Measurements from ENCODE around the gene PIBF1. TPM values are rescaled to one million over a fixed set of nuclear protein-coding genes. Genes with fewer than 3 reads are reported as not detected.

The PIBF1 gene, protein sequence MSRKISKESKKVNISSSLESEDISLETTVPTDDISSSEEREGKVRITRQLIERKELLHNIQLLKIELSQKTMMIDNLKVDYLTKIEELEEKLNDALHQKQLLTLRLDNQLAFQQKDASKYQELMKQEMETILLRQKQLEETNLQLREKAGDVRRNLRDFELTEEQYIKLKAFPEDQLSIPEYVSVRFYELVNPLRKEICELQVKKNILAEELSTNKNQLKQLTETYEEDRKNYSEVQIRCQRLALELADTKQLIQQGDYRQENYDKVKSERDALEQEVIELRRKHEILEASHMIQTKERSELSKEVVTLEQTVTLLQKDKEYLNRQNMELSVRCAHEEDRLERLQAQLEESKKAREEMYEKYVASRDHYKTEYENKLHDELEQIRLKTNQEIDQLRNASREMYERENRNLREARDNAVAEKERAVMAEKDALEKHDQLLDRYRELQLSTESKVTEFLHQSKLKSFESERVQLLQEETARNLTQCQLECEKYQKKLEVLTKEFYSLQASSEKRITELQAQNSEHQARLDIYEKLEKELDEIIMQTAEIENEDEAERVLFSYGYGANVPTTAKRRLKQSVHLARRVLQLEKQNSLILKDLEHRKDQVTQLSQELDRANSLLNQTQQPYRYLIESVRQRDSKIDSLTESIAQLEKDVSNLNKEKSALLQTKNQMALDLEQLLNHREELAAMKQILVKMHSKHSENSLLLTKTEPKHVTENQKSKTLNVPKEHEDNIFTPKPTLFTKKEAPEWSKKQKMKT
- total RNA-seq: 10 to 100 TPM; 25.7 to 25.9 TPM

DNA sequence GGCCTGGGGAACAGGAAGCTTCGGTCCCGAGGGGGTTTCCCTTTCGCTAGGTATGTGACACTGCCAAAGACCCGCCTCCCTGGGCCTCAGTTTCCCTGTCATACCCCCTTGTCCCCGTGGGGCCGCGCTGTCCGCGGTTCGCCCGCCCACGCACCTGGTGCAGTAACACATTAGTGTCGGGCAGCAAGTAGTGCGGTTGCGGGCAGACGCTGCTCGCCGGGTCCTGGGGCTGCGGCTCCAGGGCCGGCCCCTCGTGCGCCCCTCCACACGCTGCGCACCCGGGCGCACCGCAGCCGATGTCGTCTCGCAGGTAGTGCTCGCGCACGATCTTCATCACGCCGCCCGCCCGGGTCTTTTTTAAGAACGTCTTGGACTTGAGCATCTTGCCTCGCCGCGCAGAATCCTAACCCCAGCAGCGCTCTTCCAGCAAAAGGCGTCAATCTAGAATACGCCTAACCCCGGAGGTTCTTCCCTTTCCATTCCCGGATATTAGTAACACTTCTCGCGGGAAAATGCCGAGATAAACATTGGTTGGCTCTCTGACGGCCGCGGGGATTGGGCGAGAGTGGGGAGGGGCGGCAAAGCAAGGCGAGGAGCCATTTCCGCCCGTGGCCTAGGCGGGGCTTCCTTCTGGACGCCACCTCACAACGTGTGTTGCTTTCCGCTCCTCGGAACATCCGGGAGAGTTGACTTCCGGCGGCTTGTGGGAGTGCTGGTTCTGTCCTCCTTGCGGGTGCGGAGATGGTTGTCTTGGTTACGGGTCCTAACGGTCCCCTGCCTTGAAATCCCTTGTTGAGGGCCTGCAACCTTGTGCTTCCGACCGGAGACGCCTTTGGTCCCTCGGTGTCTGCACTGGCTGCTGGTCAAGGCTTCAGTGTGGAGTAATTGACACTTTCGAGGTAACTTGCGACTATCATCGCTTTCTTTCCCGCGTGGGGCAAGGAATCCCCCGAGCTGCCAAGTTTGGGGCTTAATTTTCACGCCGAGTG is at the start of gene PIBF1, which contains the start of gene DIS3:
PIBF1 (plus strand) TSS at position 683 of the 989 bp plus-strand sequence. CDS start 1,337 bp downstream, outside the sequence.
DIS3 (minus strand) TSS at position 450 of the 989 bp plus-strand sequence; CDS start at position 382, 68 bp downstream.
- peaks cover 52% of the 10 kb centered on the region for H3K36me3 Mint-ChIP-seq (ENCODE audit: low read depth)
- ATAC-seq: peak; percentile 98
- peaks cover 55% of the 10 kb centered on the region for H3K4me1 Mint-ChIP-seq
- DNase-seq: peak; percentile 98
- intact Hi-C loops (cut with DNase I, micrococcal nuclease): loop anchor here (1.0 to 10.0 kb wide), 4 partner anchors 54 to 1353 kb away; partner anchors contain the start of genes BORA (in 2 of the 2), KLF5 (in 2 of the 2), MZT1 (in 2 of the 2) and KLF12 (in 1 of the 2)
- H3K27me3 Mint-ChIP-seq: no peaks in the 10 kb centered on the region
- H3K27ac Mint-ChIP-seq: peak within 1 kb of the TSS; percentile 97
- no peaks in the 10 kb centered on the region for H3K9me3 Mint-ChIP-seq (ENCODE audit: low read depth)
- CTCF ChIA-PET: interaction anchor here (0.6 to 1.4 kb wide), 6 partner anchors 10 to 1170 kb away, joined by 3 to 5 read pairs (median 4); no protein-coding TSS in a partner anchor
- H3K4me3 Mint-ChIP-seq: peak within 1 kb of the TSS; percentile 94
- POLR2A ChIA-PET: no interaction called here

GRCh38 chr13:72737033-72737432 is 44.9 kb upstream of the PIBF1 start:
- ATAC-seq: no peak
- Mint-ChIP-seq H3K36me3 (ENCODE audit: low read depth) (peaks cover 46% of the 10 kb centered on the region), H3K4me1 (peaks cover 10% of the 10 kb centered on the region), H3K9me3 (ENCODE audit: low read depth) (no peaks in the 10 kb centered on the region), H3K27me3 (no peaks in the 10 kb centered on the region), H3K4me3 (no peak overlapping the region), H3K27ac (no peak overlapping the region)
- CTCF ChIA-PET: no interaction called here
- DNase-seq: no peak
- intact Hi-C loops (cut with DNase I, micrococcal nuclease): no loop called here
- POLR2A ChIA-PET: interaction anchor here (0.6 kb wide), 1 partner anchor 1321 kb away, joined by 5 read pairs; no protein-coding TSS in a partner anchor

- DNase-seq (no peak), ATAC-seq (no peak)
- H3K27ac Mint-ChIP-seq: no peak overlapping the region
- POLR2A ChIA-PET: no interaction called here
- CTCF ChIA-PET: interaction anchor here (1.3 kb wide), 1 partner anchor 27 kb away, joined by 3 read pairs; no protein-coding TSS in a partner anchor
- no peak overlapping the region for H3K4me3 Mint-ChIP-seq
- no peaks in the 10 kb centered on the region for H3K9me3 Mint-ChIP-seq (ENCODE audit: low read depth)
- H3K4me1 Mint-ChIP-seq: peaks cover 10% of the 10 kb centered on the region
- no peaks in the 10 kb centered on the region for H3K27me3 Mint-ChIP-seq
- intact Hi-C loops (cut with DNase I, micrococcal nuclease): no loop called here
- H3K36me3 Mint-ChIP-seq (ENCODE audit: low read depth): peaks cover 42% of the 10 kb centered on the region
Observed at GRCh38 chr13:72740015-72740414, 41.9 kb upstream of the PIBF1 start.

GRCh38 chr13:72745260-72745659 is 36.7 kb upstream of the PIBF1 start:
- H3K27me3 Mint-ChIP-seq: no peaks in the 10 kb centered on the region
- CTCF ChIA-PET: interaction anchor here (0.7 to 1.6 kb wide), 2 partner anchors 10 to 15 kb away, joined by 3 to 4 read pairs; no protein-coding TSS in a partner anchor
- intact Hi-C loops (cut with DNase I, micrococcal nuclease): no loop called here
- H3K27ac Mint-ChIP-seq: no peak overlapping the region
- no peaks in the 10 kb centered on the region for H3K9me3 Mint-ChIP-seq (ENCODE audit: low read depth)
- H3K36me3 Mint-ChIP-seq (ENCODE audit: low read depth): peaks cover 45% of the 10 kb centered on the region
- POLR2A ChIA-PET: no interaction called here
- DNase-seq (no peak), ATAC-seq (peak; percentile 73)
- peaks cover 29% of the 10 kb centered on the region for H3K4me1 Mint-ChIP-seq
- H3K4me3 Mint-ChIP-seq: no peak overlapping the region

DNA sequence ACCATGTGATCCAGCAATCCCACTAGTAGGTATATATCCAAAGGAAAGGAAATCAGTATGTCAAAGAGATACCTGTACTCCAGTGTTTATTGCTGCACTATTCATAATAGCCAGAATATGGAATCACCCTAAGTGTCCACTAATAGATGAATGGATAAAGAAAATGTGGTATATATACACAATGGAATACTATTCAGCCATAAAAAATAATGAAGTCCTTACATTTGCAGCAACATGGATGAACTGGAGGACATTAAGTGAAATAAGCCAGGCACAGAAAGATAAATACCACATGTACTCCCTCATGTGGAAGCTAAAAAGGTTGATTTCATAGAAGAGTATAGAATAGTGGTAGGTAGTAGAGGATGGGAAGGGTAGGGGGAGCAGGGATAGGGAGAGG is 30.7 kb upstream of the PIBF1 start:
- no peaks in the 10 kb centered on the region for H3K27me3 Mint-ChIP-seq
- peaks cover 63% of the 10 kb centered on the region for H3K36me3 Mint-ChIP-seq (ENCODE audit: low read depth)
- H3K9me3 Mint-ChIP-seq (ENCODE audit: low read depth): no peaks in the 10 kb centered on the region
- intact Hi-C loops (cut with DNase I, micrococcal nuclease): no loop called here
- no peak overlapping the region for H3K27ac Mint-ChIP-seq
- CTCF ChIA-PET: interaction anchor here (1.0 kb wide), 1 partner anchor 16 kb away, joined by 3 read pairs; no protein-coding TSS in a partner anchor
- POLR2A ChIA-PET: no interaction called here
- peaks cover 18% of the 10 kb centered on the region for H3K4me1 Mint-ChIP-seq
- DNase-seq (no peak), ATAC-seq (no peak)
- no peak overlapping the region for H3K4me3 Mint-ChIP-seq

- Mint-ChIP-seq H3K4me3 (no peak overlapping the region), H3K27me3 (no peaks in the 10 kb centered on the region), H3K9me3 (ENCODE audit: low read depth) (no peaks in the 10 kb centered on the region), H3K27ac (no peak overlapping the region), H3K4me1 (peaks cover 7% of the 10 kb centered on the region), H3K36me3 (ENCODE audit: low read depth) (peaks cover 54% of the 10 kb centered on the region)
- DNase-seq: no peak
- CTCF ChIA-PET: no interaction called here
- no peak for ATAC-seq
- POLR2A ChIA-PET: interaction anchor here (0.7 kb wide), 1 partner anchor 291 kb away, joined by 5 read pairs; no protein-coding TSS in a partner anchor
- intact Hi-C loops (cut with DNase I, micrococcal nuclease): no loop called here
Observed at GRCh38 chr13:72754111-72754510, 27.8 kb upstream of the PIBF1 start.

- ChIA-PET POLR2A (no interaction called here), CTCF (no interaction called here)
- no peaks in the 10 kb centered on the region for H3K9me3 Mint-ChIP-seq (ENCODE audit: low read depth)
- H3K27me3 Mint-ChIP-seq: no peaks in the 10 kb centered on the region
- no peak for DNase-seq
- intact Hi-C loops (cut with DNase I, micrococcal nuclease): no loop called here
- no peak overlapping the region for H3K4me3 Mint-ChIP-seq
- peak; percentile 71 for ATAC-seq
- H3K4me1 Mint-ChIP-seq: no peaks in the 10 kb centered on the region
- H3K36me3 Mint-ChIP-seq (ENCODE audit: low read depth): peaks cover 40% of the 10 kb centered on the region
- no peak overlapping the region for H3K27ac Mint-ChIP-seq
Observed at GRCh38 chr13:72757792-72758535, 24.0 kb upstream of the PIBF1 start.

- ATAC-seq (no peak), DNase-seq (no peak)
- Mint-ChIP-seq H3K9me3 (ENCODE audit: low read depth) (no peaks in the 10 kb centered on the region), H3K27ac (no peak overlapping the region), H3K4me3 (no peak overlapping the region), H3K36me3 (ENCODE audit: low read depth) (peaks cover 47% of the 10 kb centered on the region), H3K27me3 (no peaks in the 10 kb centered on the region), H3K4me1 (no peaks in the 10 kb centered on the region)
- POLR2A ChIA-PET: no interaction called here
- intact Hi-C loops (cut with DNase I, micrococcal nuclease): no loop called here
- CTCF ChIA-PET: interaction anchor here (1.1 to 1.6 kb wide), 2 partner anchors 17 to 21 kb away, joined by 3 to 4 read pairs; no protein-coding TSS in a partner anchor
Observed at GRCh38 chr13:72760189-72760588, 21.7 kb upstream of the PIBF1 start.

- Mint-ChIP-seq H3K27ac (no peak overlapping the region), H3K4me1 (no peaks in the 10 kb centered on the region), H3K4me3 (no peak overlapping the region), H3K36me3 (ENCODE audit: low read depth) (peaks cover 57% of the 10 kb centered on the region), H3K9me3 (ENCODE audit: low read depth) (no peaks in the 10 kb centered on the region), H3K27me3 (no peaks in the 10 kb centered on the region)
- POLR2A ChIA-PET: no interaction called here
- no peak for ATAC-seq
- no peak for DNase-seq
- intact Hi-C loops (cut with DNase I, micrococcal nuclease): loop anchor here in 1 of 2 experiments (2.0 kb wide), 1 partner anchor 13 kb away; no protein-coding TSS in a partner anchor
- CTCF ChIA-PET: no interaction called here
Observed at GRCh38 chr13:72763411-72763810, 18.5 kb upstream of the PIBF1 start.

- no peaks in the 10 kb centered on the region for H3K27me3 Mint-ChIP-seq
- no peak overlapping the region for H3K4me3 Mint-ChIP-seq
- H3K36me3 Mint-ChIP-seq (ENCODE audit: low read depth): peaks cover 58% of the 10 kb centered on the region
- DNase-seq (no peak), ATAC-seq (no peak)
- H3K4me1 Mint-ChIP-seq: peaks cover 16% of the 10 kb centered on the region
- intact Hi-C loops (cut with DNase I, micrococcal nuclease): no loop called here
- CTCF ChIA-PET: no interaction called here
- POLR2A ChIA-PET: no interaction called here
- H3K27ac Mint-ChIP-seq: no peak overlapping the region
- no peaks in the 10 kb centered on the region for H3K9me3 Mint-ChIP-seq (ENCODE audit: low read depth)
Observed at GRCh38 chr13:72774019-72774418, 7.9 kb upstream of the PIBF1 start.
